ENCODE results near the gene CD96.

GRCh38 chr3:111531446-111531845 lies 10.6 kb upstream of the CD96 start:
- TF ChIP-seq CTCF (conservative IDR thresholded peaks at IDR 0.05; ENCODE audit: low read depth, low read length) (no peak), EZH2 (IDR thresholded peaks at IDR 0.05; ENCODE audit: low read length, unreplicated experiment) (no peak)
